AG04449 (cell line): ENCODE data around the gene CTDP1.

Experiments used
- CTCF ChIA-PET: fragments of 350-600 bp; formaldehyde crosslinking; extraction: SDS; loops from one replicate; lab custom pipeline; 2021; ENCODE audit warnings: antibody characterized with exemption; lab: Yijun Ruan, JAX
- POLR2A ChIA-PET: fragments of 400-600, 350-600 bp; formaldehyde crosslinking; extraction: SDS; loops from one replicate; lab custom pipeline; 2020; ENCODE audit warnings: antibody characterized with exemption, inconsistent platforms; lab: Yijun Ruan, JAX
- DNase-seq: peaks from one replicate; pipeline ENCODE4 v3.0.0-alpha.2; 2010; ENCODE audit warnings: low read depth, low spot score
- H3K4me3 ChIP-seq: 2 replicates; pipeline ENCODE4 v1.5.1; 2011; ENCODE audit warnings: low read depth, mild to moderate bottlenecking, control low read depth, low read length
- TF ChIP-seq, protein P1 (sequence below): IDR thresholded peaks from one replicate; pipeline ENCODE4 v1.5.1; 2011; ENCODE audit warnings: mild to moderate bottlenecking, moderate library complexity, low read length, control low read depth, inconsistent platforms; ENCODE audit not compliant: insufficient read depth; ENCODE audit errors: missing control alignments

Gene CTDP1

GRCh38 chr18:79775441-79776221 lies 96.0 kb downstream of the CTDP1 start:
- H3K4me3 ChIP-seq, result no peak overlapping the region
- TF ChIP-seq, protein P1, sequence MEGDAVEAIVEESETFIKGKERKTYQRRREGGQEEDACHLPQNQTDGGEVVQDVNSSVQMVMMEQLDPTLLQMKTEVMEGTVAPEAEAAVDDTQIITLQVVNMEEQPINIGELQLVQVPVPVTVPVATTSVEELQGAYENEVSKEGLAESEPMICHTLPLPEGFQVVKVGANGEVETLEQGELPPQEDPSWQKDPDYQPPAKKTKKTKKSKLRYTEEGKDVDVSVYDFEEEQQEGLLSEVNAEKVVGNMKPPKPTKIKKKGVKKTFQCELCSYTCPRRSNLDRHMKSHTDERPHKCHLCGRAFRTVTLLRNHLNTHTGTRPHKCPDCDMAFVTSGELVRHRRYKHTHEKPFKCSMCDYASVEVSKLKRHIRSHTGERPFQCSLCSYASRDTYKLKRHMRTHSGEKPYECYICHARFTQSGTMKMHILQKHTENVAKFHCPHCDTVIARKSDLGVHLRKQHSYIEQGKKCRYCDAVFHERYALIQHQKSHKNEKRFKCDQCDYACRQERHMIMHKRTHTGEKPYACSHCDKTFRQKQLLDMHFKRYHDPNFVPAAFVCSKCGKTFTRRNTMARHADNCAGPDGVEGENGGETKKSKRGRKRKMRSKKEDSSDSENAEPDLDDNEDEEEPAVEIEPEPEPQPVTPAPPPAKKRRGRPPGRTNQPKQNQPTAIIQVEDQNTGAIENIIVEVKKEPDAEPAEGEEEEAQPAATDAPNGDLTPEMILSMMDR, result no peak
- no peak for DNase-seq
- ChIA-PET CTCF (no interaction called here), POLR2A (no interaction called here)

DNA sequence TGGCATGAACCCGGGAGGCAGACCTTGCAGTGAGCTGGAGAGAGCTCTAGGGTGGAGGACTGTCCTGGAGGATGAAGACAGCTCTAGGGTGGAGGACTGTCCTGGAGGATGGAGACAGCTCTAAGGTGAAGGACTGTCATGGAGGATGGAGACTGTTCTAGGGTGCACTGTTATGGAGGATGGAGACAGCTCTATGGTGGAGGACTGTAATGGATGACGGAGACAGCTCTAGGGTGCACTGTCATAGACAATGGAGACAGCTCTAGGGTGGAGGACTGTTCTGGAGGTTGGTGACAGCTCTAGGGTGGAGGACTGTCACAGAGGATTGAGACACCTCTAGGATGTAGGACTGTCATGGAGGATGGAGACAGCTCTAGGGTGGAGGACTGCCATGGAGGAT lies 97.1 kb downstream of the CTDP1 start:
- DNase-seq, result no peak
- H3K4me3 ChIP-seq, result no peak overlapping the region
- TF ChIP-seq, protein P1, result no peak
- ChIA-PET POLR2A (no interaction called here), CTCF (no interaction called here)

GRCh38 chr18:79778291-79778791 lies 98.7 kb downstream of the CTDP1 start:
- CTCF ChIA-PET, result no interaction called here
- TF ChIP-seq, protein P1, result no peak
- H3K4me3 ChIP-seq, result no peak overlapping the region
- POLR2A ChIA-PET, result no interaction called here
- DNase-seq, result no peak

- POLR2A ChIA-PET, result no interaction called here
These were observed 99.6 kb downstream of the CTDP1 start for GRCh38 chr18:79779021-79779699.

DNA sequence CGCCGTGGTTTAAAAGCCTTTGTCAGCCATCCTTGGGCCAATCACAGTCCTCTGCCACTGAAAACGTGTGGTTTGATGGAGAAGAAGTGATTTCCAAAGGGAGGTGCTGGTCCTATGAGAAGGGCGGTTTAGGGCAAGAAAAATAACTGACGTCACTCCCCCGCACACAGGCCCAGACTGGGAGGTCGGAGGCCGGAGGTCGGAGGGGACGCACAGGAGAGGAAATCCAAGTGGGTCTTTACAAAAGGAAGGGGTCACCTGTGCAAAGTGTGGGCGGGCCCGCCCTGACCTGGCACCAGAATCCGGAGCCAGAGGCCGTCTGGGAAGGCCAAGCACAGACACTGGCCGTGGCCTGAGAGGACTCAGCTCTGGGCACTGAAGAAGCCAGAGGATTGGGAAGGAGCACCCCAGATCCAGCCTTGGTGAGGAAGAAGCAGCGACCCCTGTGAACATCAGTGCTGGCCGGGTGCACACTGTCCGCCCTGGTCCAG lies 100.1 kb downstream of the CTDP1 start:
- POLR2A ChIA-PET, result no interaction called here
- TF ChIP-seq, protein P1, result no peak
- no peak overlapping the region for H3K4me3 ChIP-seq
- DNase-seq, result no peak
- CTCF ChIA-PET, result no interaction called here

More at GRCh38 chr18:79779021-79779699, 99.6 kb downstream of the CTDP1 start:
- TF ChIP-seq, protein P1, result no peak
- H3K4me3 ChIP-seq, result no peak overlapping the region
- CTCF ChIA-PET, result no interaction called here
- DNase-seq, result no peak

DNA sequence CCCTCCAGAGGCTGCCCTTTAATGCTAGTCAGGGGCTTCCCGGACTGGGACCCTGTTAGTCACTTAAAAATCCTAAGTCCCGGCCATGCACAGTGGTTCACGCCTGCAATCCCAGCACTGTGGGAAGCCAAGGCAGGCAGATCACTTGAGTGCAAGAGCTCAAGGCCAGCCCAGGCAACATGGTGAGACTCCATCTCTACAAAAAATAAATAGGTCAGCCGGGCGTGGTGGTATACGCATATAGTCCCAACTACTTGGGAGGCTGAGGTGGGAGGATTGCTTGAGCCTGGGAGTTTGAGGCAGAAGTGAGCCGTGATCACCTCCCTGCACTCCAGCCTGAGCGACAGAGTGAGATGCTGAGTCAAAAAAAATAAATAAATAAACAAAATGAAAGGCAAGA lies 100.9 kb downstream of the CTDP1 start:
- CTCF ChIA-PET, result no interaction called here
- POLR2A ChIA-PET, result no interaction called here
- DNase-seq, result no peak
- TF ChIP-seq, protein P1, result no peak
- no peak overlapping the region for H3K4me3 ChIP-seq
